AG10803 (cell line): ENCODE results near the gene NAA15.

Experiments
- DNase-seq: peaks from one replicate; pipeline ENCODE4 v3.0.0; 2010; ENCODE audit warnings: low read depth
- H3K4me3 ChIP-seq: 2 replicates; pipeline ENCODE4 v1.5.1; 2011; ENCODE audit warnings: mild to moderate bottlenecking, low read length, control low read depth
- CTCF ChIP-seq: conservative IDR thresholded peaks from 2 replicates; pipeline ENCODE4 v1.5.1; 2011; ENCODE audit warnings: mild to moderate bottlenecking, low read length, control low read depth, inconsistent platforms

Gene NAA15

GRCh38 chr4:139324620-139325019 lies 23.3 kb downstream of the NAA15 start:
- no peak for TF ChIP-seq CTCF
- no peak overlapping the region for H3K4me3 ChIP-seq
- no peak for DNase-seq

GRCh38 chr4:139329665-139330200 lies 28.4 kb downstream of the NAA15 start:
- no peak for DNase-seq
- no peak overlapping the region for H3K4me3 ChIP-seq
- no peak for TF ChIP-seq CTCF

DNA sequence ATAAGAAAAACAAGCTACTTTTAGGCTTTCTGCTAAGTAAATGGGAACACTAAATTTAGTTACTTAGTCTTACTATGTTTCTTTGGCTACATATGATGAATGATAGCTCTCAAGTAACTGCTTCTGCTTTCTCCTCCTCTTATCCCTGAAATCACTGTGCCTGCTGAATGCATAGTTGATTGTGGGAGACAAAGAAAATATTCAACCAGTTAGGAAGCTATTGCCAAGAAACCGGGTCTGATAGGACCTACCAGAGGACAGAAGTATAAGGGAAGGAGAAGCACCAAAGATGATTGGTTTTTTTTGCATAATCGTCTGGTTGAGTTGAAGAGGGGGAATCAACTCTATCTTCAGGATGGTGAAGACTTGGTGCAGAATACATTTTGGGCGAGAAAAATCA lies 29.0 kb downstream of the NAA15 start:
- TF ChIP-seq CTCF, result no peak
- no peak for DNase-seq
- no peak overlapping the region for H3K4me3 ChIP-seq

GRCh38 chr4:139331185-139331584 lies 29.9 kb downstream of the NAA15 start:
- peak; percentile 57 for DNase-seq
- TF ChIP-seq CTCF, result no peak
- H3K4me3 ChIP-seq, result no peak overlapping the region

DNA sequence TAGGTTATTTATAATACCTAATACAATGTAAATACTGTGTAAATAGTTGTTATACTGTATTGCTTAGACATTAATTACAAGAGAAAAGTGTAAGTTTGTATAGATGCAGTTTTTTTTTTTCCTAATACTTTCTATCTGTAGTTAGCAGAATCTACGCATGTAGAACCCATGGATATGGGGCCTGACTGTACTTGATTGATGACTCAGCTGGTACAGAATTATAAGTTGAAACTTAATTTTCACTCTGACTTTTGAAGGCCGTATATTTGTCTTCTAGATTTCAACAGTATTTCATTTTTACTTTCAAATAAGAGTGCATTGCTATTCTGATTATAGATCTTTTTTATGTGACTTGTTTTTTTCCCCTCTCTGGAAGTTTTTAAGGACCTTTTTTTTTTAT lies 31.7 kb downstream of the NAA15 start:
- DNase-seq, result no peak
- TF ChIP-seq CTCF, result no peak
- no peak overlapping the region for H3K4me3 ChIP-seq

GRCh38 chr4:139337612-139338011 lies 36.3 kb downstream of the NAA15 start:
- no peak for TF ChIP-seq CTCF
- H3K4me3 ChIP-seq, result no peak overlapping the region
- DNase-seq, result no peak

DNA sequence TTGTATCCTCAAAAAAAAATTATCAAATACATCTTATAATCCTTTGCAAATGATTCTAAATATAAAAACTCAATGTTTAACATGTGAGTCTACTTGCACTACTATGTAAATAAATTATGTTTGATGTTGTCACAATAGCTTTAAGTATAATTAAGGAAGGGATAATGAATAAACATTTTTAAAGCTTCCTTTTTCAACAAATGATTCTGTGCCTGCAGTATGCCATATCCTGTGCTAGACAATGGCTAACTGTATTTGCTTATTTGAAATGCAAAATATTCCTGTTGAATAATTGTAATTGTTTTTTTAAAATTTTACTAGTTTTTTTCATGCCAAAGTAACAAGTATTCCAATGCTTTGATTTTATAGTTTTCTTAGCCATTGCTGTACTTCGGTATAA lies 60.0 kb downstream of the NAA15 start:
- DNase-seq, result no peak
- H3K4me3 ChIP-seq, result no peak overlapping the region
- TF ChIP-seq CTCF, result no peak
